Activated CD4-positive, alpha-beta memory T cell treated with anti-CD3 and anti-CD28 coated beads for 36 hours (primary cell): ENCODE data around the gene SAMD11. TPM values are rescaled to one million over a fixed set of nuclear protein-coding genes. Genes with fewer than 3 reads are reported as not detected.

Experiments used
- CTCF ChIA-PET: fragments of 350-600 bp; sonication (Branson Sonifier 250); formaldehyde crosslinking; loops from one replicate; lab custom pipeline; 2021; ENCODE audit warnings: antibody characterized with exemption, inconsistent platforms; lab: Charles Lee
- POLR2A ChIA-PET: fragments of 350-600 bp; sonication (Branson Sonifier 250); formaldehyde crosslinking; loops from one replicate; lab custom pipeline; 2021; ENCODE audit warnings: antibody characterized with exemption; lab: Charles Lee
- DNase-seq: peaks from one replicate; pipeline ENCODE4 v3.0.0-alpha.2; 2020
- H3K27ac Mint-ChIP-seq: one replicate; pipeline ENCODE4 v1.8.0; 2021; ENCODE audit warnings: mixed read lengths
- H3K27me3 Mint-ChIP-seq: one replicate; pipeline ENCODE4 v1.8.0; 2021; ENCODE audit warnings: mixed read lengths
- H3K36me3 Mint-ChIP-seq: one replicate; pipeline ENCODE4 v1.8.0; 2021; ENCODE audit warnings: mixed read lengths
- H3K4me1 Mint-ChIP-seq: one replicate; pipeline ENCODE4 v1.8.0; 2021; ENCODE audit warnings: low read depth, mixed read lengths
- H3K4me3 Mint-ChIP-seq: one replicate; pipeline ENCODE4 v1.8.0; 2021; ENCODE audit warnings: mild to moderate bottlenecking, mixed read lengths
- H3K9me3 Mint-ChIP-seq: one replicate; pipeline ENCODE4 v1.8.0; 2021; ENCODE audit warnings: mixed read lengths
- intact Hi-C: fragments of 100-400 bp; cut with micrococcal nuclease; formaldehyde crosslinking; loops from one replicate; pipeline ENCODE4 v1.15.1; 2023
- total RNA-seq, 2 experiments: library from RNA; stranded (reverse); gene quantifications; one replicate each; pipeline ENCODE4 v1.2.3, GENCODE V29; 2021

Gene SAMD11
- total RNA-seq, 2 experiments from 2014 or later, result not detected

DNA sequence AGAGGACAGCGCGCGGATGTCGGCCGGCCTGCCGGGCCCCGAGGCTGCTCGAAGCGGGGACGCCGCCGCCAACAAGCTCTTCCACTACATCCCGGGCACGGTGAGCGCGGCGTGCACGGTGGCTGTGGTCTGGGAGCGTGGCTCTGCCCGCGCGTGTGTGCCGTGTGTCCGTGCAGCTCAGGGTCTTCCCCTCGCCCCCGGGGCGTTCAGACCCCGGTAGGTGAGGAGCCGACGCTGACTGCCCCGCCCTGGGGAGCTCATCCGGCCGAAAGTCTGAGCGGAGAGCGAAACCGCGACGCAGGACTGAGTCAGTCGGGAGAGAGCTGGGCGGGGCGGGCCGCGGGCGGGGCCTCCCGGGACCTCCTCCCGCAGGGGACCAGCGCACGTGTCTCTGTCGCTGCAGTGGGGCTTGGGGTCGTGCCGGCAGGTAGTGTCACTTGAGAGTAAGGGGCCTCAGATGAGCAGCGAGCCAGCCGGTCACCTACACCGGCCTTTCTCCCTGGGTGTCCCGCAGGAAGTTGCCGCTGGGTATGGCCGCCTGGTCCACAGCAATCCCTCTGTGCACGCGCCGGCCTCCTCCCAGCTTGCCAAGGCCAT, 43.1 kb downstream of the SAMD11 start:
- H3K27me3 Mint-ChIP-seq, result no peaks in the 10 kb centered on the region

DNA sequence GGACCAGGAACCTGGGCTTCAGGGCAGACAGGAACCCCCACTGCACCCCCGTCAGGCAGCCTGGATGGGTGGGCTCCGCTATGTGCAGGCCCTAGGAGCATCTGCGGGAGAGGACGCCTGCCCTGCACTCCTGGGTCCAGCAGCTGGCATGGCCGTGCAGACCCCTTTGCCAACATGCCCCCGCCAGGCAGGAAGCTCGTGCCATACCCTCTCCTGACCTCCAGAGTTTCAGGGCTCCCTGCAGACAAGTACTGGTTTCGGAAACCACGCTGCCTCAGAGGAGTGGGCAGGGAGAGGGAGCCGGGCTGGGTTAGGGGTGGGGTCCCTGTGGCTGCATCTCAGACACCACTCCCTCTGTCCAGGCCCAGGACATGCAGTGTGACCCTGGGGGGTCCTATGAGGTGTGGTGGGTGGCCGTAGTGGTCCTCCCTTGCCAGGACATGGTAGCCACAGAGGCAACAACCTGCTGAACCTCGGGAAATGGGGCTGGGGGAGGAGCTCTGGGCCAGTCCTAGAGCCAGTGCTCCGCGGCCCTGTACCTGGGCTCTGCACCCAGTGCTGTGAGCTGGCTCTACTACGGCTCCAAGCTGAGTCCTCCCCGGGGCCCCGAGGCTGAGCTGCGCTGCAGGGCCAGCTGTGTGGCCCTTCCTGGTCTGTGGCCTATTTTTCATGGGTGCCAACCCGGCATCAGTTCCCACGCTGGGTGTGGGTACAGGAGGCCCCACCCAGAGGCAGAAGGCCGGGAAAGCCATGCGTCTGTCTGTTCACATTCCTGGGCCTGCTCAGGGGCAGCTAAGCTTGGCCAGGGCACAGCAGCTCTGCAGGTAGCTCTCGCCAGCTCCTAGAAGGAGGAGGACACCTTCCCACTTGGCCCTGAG, 44.0 kb downstream of the SAMD11 start:
- Mint-ChIP-seq H3K4me3 (no peak overlapping the region), H3K9me3 (peaks cover 2% of the 10 kb centered on the region), H3K4me1 (peaks cover 7% of the 10 kb centered on the region), H3K36me3 (no peaks in the 10 kb centered on the region), H3K27me3 (no peaks in the 10 kb centered on the region), H3K27ac (no peak overlapping the region)
- intact Hi-C loops, result loop anchor here (10.0 kb wide), 1 partner anchor 97 kb away; no protein-coding TSS in a partner anchor
- DNase-seq, result no peak
- POLR2A ChIA-PET, result interaction anchor here (0.9 to 1.0 kb wide), 2 partner anchors 9 to 61 kb away, joined by 3 to 4 read pairs; partner anchors contain the start of gene NOC2L
- CTCF ChIA-PET, result interaction anchor here (0.9 to 1.8 kb wide), 5 partner anchors 8 to 404 kb away, joined by 3 to 7 read pairs (median 6); no protein-coding TSS in a partner anchor

More for the DNA sequence above, 43.1 kb downstream of the SAMD11 start:
- Mint-ChIP-seq H3K4me3 (peak overlapping the region; percentile 79), H3K4me1 (peaks cover 7% of the 10 kb centered on the region), H3K27ac (peak overlapping the region; percentile 74), H3K36me3 (peaks cover 3% of the 10 kb centered on the region), H3K9me3 (peaks cover 2% of the 10 kb centered on the region)
- peak; percentile 90 for DNase-seq
- POLR2A ChIA-PET, result no interaction called here
- intact Hi-C loops, result loop anchor here (10.0 kb wide), 1 partner anchor 98 kb away; no protein-coding TSS in a partner anchor
- CTCF ChIA-PET, result interaction anchor here (0.6 to 1.8 kb wide), 5 partner anchors 9 to 405 kb away, joined by 3 to 7 read pairs (median 6); no protein-coding TSS in a partner anchor

DNA sequence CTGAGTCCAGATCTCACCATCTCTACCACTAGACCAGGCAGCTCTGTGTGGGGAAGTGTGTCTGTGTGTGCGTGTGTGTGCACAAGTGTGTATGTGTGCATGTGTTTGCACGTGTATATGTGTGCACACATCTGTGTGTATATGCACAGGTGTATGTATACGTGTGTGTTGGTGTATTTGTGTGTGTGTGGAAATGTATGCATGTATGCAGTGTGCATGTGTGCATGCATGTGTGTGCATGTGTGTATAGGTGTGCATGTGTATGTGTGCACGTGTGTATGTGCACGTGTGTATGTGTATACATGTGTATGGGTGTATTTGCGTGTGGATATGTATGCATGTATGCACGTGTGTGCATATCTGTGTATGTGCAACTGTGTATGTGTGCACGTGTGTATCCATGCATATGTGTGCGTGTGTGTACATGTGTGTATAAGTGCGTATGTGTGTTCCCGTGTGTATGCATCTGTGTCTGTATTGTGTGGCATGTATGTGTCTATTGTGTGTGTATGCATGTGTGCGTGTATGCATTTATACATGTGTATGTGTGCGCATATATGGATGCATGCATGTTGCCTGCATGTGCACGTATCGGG, 45.6 kb downstream of the SAMD11 start:
- no peak overlapping the region for H3K4me3 Mint-ChIP-seq

DNA sequence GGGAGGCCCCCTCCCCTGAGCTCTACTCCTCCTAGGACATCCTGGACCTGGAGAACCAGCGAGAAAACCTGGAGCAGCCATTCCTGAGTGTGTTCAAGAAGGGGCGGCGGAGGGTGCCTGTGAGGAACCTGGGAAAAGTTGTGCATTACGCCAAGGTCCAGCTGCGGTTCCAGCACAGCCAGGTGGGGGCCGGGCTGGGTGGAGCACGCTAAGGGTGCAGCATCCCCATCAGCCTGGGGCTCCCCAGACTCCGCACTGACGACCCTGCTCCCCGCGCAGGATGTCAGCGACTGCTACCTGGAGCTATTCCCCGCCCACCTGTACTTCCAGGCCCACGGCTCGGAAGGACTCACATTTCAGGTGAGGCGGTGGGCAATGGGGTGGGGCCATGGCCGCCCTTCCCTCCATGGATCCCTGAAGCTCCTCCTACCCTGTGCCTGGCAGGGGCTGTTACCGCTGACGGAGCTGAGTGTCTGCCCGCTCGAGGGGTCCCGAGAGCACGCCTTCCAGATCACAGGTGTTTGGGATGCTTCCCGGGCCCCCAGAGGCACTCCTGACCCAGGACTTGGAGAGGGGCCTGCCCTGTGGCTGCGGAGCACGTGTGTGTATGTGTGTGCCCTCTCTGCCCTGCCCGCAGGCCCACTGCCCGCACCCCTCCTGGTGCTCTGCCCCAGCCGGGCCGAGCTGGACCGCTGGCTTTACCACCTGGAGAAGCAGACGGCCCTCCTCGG, 46.7 kb downstream of the SAMD11 start:
- Mint-ChIP-seq H3K36me3 (no peaks in the 10 kb centered on the region), H3K27me3 (peaks cover 2% of the 10 kb centered on the region), H3K9me3 (peaks cover 2% of the 10 kb centered on the region), H3K4me1 (peaks cover 7% of the 10 kb centered on the region), H3K4me3 (no peak overlapping the region), H3K27ac (no peak overlapping the region)
- intact Hi-C loops, result no loop called here
- no peak for DNase-seq
- ChIA-PET POLR2A (no interaction called here), CTCF (interaction anchor here (1.9 kb wide), 1 partner anchor 14 kb away, joined by 10 read pairs; no protein-coding TSS in a partner anchor)

More for the DNA sequence above, 45.6 kb downstream of the SAMD11 start:
- ChIA-PET CTCF (interaction anchor here (1.9 kb wide), 1 partner anchor 15 kb away, joined by 10 read pairs; no protein-coding TSS in a partner anchor), POLR2A (no interaction called here)
- Mint-ChIP-seq H3K27ac (no peak overlapping the region), H3K27me3 (no peaks in the 10 kb centered on the region), H3K4me1 (peaks cover 7% of the 10 kb centered on the region), H3K36me3 (no peaks in the 10 kb centered on the region), H3K9me3 (peaks cover 2% of the 10 kb centered on the region)
- intact Hi-C loops, result loop anchor here (10.0 kb wide), 1 partner anchor 95 kb away; no protein-coding TSS in a partner anchor
- no peak for DNase-seq

DNA sequence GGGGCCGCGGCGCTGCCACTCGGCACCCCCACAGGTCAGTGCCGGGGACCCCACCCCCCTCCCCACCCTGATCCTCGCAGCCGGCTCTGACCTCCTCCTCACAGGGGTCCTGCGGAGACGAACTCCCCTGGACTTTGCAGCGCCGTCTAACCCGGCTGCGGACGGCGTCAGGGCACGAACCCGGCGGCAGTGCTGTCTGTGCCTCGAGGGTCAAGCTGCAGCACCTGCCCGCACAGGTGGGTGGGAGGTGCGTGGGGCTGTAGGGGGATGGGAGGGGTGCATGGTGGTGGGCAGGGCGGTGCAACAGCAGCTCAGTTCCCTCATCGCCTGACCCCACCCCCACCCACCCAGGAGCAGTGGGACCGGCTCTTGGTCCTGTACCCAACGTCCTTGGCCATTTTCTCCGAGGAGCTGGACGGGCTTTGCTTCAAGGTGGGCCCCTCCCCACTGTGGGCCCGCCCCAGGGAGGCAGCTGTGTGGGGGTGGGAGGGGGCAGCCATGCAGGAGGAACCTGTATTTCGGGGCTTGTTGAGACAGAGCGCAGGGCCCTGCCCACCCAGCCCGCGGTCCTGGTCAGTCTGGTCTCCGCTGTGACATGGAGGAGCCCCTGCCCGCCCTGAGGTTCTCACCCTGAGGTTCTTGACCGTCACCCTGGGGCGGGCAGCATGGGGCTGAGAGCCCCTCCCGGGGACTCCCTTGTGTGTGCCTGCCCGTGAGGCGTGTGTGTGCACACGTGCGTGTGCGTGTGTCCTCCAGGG, 47.4 kb downstream of the SAMD11 start:
- intact Hi-C loops, result no loop called here
- H3K36me3 Mint-ChIP-seq, result no peaks in the 10 kb centered on the region
- peaks cover 2% of the 10 kb centered on the region for H3K9me3 Mint-ChIP-seq
- H3K4me1 Mint-ChIP-seq, result peaks cover 6% of the 10 kb centered on the region
- ChIA-PET POLR2A (no interaction called here), CTCF (interaction anchor here (1.9 kb wide), 1 partner anchor 13 kb away, joined by 10 read pairs; no protein-coding TSS in a partner anchor)
- DNase-seq, result no peak
- no peak overlapping the region for H3K4me3 Mint-ChIP-seq
- no peak overlapping the region for H3K27ac Mint-ChIP-seq
- H3K27me3 Mint-ChIP-seq, result peaks cover 9% of the 10 kb centered on the region

DNA sequence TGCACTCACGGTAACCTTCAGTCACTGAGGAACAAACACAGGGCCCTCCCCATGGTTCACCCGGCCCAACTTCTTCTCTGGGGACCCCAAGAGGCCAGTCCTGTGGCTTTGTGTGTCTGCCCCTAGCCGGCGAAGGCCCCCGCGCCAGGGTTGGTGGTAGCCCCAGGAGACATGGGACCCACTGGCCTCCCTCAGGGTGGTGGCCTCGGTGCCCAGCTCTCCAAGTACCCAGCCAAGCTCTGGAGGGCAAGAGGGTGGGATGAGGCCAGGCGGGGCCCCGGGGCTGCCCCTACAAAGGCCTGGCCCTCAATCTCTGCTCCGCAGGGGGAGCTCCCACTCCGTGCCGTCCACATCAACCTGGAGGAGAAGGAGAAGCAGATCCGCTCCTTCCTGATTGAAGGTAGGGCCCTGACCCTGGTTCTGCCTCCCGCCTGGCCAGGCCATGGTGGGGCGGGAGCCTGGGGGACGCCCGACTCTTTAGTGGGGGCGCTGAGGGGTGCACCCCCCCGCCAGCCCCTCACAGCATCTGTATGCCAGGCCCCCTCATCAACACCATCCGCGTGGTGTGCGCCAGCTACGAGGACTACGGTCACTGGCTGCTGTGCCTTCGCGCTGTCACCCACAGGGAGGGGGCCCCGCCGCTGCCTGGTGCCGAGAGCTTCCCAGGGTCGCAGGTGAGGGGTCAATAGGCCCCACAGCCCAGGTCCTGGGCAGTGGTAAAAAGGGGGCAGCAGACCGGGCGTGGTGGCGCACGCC, 48.2 kb downstream of the SAMD11 start:
- intact Hi-C loops, result no loop called here
- DNase-seq, result no peak
- no peak overlapping the region for H3K4me3 Mint-ChIP-seq
- H3K9me3 Mint-ChIP-seq, result peaks cover 2% of the 10 kb centered on the region
- POLR2A ChIA-PET, result no interaction called here
- peaks cover 6% of the 10 kb centered on the region for H3K4me1 Mint-ChIP-seq
- peaks cover 9% of the 10 kb centered on the region for H3K27me3 Mint-ChIP-seq
- no peak overlapping the region for H3K27ac Mint-ChIP-seq
- no peaks in the 10 kb centered on the region for H3K36me3 Mint-ChIP-seq
- CTCF ChIA-PET, result no interaction called here

DNA sequence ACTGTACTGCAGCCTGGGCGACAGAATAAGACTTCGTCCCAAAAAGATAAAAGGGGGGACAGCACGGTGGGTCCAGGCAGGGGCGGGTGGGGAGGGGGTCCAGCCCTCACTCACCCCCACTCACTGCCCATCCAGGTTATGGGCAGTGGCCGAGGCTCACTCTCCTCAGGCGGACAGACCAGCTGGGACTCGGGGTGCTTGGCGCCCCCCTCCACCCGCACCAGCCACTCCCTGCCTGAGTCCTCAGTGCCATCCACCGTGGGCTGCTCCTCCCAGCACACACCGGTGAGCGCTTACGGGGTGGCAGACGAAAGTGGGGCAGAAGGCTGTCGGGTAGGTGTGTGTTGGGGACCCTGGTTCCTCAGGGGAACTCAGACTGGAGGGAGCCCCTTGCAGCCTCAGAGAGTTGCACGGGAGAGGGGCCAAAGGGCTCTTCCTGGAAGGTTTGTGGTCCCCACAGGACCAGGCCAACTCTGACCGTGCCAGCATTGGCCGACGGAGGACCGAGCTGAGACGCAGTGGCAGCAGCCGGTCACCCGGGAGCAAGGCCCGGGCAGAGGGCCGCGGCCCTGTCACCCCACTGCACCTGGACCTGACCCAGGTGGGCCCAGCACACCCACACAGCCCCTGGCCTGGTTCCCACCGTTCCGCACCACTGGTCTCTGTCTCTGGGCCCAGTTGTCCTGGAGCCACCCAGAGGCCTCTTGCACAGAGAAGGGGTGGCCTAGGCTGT, 49.2 kb downstream of the SAMD11 start:
- Mint-ChIP-seq H3K27me3 (peaks cover 9% of the 10 kb centered on the region), H3K4me1 (peaks cover 5% of the 10 kb centered on the region), H3K9me3 (peaks cover 2% of the 10 kb centered on the region), H3K36me3 (no peaks in the 10 kb centered on the region), H3K4me3 (no peak overlapping the region), H3K27ac (no peak overlapping the region)
- ChIA-PET CTCF (interaction anchor here (1.1 kb wide), 1 partner anchor 29 kb away, joined by 3 read pairs; no protein-coding TSS in a partner anchor), POLR2A (no interaction called here)
- no peak for DNase-seq
- intact Hi-C loops, result no loop called here

DNA sequence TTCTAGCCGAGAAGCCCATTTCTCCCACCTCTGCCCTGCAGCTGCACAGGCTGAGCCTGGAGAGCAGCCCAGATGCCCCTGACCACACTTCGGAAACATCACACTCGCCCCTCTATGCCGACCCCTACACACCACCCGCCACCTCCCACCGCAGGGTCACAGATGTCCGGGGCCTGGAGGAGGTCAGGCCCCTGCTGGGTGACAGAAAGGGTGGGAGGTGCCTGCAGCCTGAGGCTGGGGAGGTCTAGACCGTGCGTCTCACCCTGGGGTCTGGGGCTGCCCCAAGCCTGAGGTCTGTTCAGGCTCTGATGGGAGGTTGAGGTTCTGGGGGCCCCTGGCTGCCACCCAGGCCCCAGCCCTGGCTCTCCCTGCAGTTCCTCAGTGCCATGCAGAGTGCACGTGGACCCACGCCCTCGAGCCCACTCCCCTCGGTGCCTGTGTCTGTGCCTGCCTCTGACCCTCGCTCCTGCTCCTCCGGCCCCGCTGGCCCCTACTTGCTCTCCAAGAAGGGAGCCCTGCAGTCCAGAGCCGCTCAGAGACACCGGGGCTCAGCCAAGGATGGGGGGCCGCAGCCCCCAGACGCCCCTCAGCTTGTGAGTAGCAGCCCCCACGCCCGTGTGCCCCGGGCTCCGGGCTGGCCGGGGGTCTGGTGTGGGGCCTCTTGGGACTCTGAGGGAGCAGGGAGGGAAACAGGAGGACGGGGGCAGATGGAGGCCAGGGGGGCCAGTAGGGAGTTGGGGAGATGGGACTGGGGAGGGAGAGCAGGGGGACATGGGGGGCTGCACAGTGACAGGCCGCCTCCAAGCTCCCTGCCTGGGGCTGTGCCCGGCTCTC, 50.0 kb downstream of the SAMD11 start:
- CTCF ChIA-PET, result interaction anchor here (1.1 to 1.4 kb wide), 2 partner anchors 10 to 28 kb away, joined by 3 to 6 read pairs; no protein-coding TSS in a partner anchor

DNA sequence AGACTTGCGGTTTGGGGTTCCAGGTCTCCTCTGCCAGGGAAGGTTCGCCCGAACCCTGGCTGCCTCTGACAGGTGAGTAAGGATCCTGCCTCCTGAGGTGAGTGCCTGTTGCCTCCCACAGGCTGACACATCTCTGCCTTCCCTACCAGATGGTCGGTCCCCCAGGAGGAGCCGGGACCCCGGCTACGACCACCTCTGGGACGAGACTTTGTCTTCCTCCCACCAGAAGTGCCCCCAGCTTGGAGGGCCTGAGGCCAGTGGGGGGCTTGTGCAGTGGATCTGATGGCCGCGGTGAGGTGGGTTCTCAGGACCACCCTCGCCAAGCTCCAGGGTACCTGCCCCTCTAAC, 50.5 kb downstream of the SAMD11 start:
- Mint-ChIP-seq H3K36me3 (no peaks in the 10 kb centered on the region), H3K4me1 (peaks cover 8% of the 10 kb centered on the region), H3K9me3 (peaks cover 2% of the 10 kb centered on the region), H3K27me3 (peaks cover 12% of the 10 kb centered on the region), H3K27ac (no peak overlapping the region), H3K4me3 (no peak overlapping the region)
- intact Hi-C loops, result no loop called here
- ChIA-PET POLR2A (no interaction called here), CTCF (interaction anchor here (1.4 kb wide), 1 partner anchor 9 kb away, joined by 6 read pairs; no protein-coding TSS in a partner anchor)
- DNase-seq, result no peak

More for the DNA sequence above, 50.0 kb downstream of the SAMD11 start:
- intact Hi-C loops, result no loop called here
- H3K4me3 Mint-ChIP-seq, result no peak overlapping the region
- H3K9me3 Mint-ChIP-seq, result peaks cover 2% of the 10 kb centered on the region
- peaks cover 12% of the 10 kb centered on the region for H3K27me3 Mint-ChIP-seq
- POLR2A ChIA-PET, result no interaction called here
- H3K4me1 Mint-ChIP-seq, result peaks cover 8% of the 10 kb centered on the region
- no peak for DNase-seq
- H3K36me3 Mint-ChIP-seq, result no peaks in the 10 kb centered on the region
- H3K27ac Mint-ChIP-seq, result no peak overlapping the region
